Measurements from ENCODE around the gene LRMDA. TPM values are rescaled to one million over a fixed set of nuclear protein-coding genes. Genes with fewer than 3 reads are reported as not detected.

Gene LRMDA
- total RNA-seq, 4 donors from 2014 or later: 12.0 to 15.9 (median 13.9) TPM

GRCh38 chr10:76045174-76045573 is 613.8 kb downstream of the LRMDA start:
- no peak for ATAC-seq (ENCODE audit: low FRiP score)
- TF ChIP-seq, protein P1, sequence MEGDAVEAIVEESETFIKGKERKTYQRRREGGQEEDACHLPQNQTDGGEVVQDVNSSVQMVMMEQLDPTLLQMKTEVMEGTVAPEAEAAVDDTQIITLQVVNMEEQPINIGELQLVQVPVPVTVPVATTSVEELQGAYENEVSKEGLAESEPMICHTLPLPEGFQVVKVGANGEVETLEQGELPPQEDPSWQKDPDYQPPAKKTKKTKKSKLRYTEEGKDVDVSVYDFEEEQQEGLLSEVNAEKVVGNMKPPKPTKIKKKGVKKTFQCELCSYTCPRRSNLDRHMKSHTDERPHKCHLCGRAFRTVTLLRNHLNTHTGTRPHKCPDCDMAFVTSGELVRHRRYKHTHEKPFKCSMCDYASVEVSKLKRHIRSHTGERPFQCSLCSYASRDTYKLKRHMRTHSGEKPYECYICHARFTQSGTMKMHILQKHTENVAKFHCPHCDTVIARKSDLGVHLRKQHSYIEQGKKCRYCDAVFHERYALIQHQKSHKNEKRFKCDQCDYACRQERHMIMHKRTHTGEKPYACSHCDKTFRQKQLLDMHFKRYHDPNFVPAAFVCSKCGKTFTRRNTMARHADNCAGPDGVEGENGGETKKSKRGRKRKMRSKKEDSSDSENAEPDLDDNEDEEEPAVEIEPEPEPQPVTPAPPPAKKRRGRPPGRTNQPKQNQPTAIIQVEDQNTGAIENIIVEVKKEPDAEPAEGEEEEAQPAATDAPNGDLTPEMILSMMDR (IDR thresholded peaks at IDR 0.05): no peak
- DNase-seq (ENCODE audit: low spot score): no peak

GRCh38 chr10:76047521-76047920 is 616.1 kb downstream of the LRMDA start:
- TF ChIP-seq, protein P1 (IDR thresholded peaks at IDR 0.05): no peak
- DNase-seq (ENCODE audit: low spot score) (no peak), ATAC-seq (ENCODE audit: low FRiP score) (no peak)

DNA sequence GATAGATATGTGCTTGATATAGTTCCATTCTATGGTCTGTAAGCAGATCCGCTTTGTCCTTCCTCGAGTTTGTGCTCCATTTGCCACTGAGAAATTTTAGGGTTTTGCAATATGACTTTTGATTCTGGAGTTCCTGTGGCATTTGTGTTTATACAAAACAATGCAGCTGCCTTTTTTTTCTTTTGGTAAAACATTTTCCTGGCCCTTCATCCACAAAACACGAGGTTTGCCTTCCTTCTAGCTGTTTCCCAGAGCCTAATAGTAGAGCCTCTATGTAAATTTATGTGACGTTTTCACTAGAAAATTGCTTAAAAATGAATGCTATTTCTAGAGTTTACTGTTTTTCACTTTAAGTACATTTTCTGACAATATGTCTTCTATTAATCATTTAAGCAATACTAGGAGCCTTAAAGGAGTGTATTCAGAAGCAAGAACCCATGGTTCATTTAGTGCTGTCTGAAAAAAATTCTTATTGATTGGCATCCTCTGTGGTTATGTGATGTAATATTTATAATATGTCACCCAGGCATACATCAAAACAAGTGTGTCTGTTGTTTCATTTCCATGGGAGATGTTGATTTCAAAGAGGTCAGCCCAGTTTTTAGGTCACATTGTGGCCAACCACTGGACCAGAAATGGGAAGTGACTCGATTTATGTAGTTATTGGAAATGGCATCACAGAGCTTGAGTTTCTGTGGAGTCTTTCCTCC is 618.3 kb downstream of the LRMDA start:
- TF ChIP-seq, protein P1 (IDR thresholded peaks at IDR 0.05): no peak
- ATAC-seq (ENCODE audit: low FRiP score) (no peak), DNase-seq (ENCODE audit: low spot score) (no peak)

DNA sequence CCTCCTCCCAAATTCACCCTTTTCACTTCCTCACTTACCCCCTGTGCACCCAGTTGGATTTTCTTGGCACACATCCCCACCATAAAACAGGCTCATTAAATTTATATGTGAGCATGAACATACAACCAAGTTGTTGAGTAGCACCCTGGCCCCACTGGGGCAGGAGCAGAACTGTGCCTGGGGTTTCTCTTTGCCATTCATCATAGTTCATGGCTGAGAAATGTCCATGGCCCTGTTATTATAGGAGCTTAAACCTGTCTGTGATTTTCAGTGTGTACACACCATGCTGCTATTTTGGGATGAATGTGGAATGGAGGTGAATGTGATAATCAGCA is 618.8 kb downstream of the LRMDA start:
- TF ChIP-seq, protein P1 (IDR thresholded peaks at IDR 0.05): no peak
- ATAC-seq (ENCODE audit: low FRiP score): no peak
- DNase-seq (ENCODE audit: low spot score): no peak

DNA sequence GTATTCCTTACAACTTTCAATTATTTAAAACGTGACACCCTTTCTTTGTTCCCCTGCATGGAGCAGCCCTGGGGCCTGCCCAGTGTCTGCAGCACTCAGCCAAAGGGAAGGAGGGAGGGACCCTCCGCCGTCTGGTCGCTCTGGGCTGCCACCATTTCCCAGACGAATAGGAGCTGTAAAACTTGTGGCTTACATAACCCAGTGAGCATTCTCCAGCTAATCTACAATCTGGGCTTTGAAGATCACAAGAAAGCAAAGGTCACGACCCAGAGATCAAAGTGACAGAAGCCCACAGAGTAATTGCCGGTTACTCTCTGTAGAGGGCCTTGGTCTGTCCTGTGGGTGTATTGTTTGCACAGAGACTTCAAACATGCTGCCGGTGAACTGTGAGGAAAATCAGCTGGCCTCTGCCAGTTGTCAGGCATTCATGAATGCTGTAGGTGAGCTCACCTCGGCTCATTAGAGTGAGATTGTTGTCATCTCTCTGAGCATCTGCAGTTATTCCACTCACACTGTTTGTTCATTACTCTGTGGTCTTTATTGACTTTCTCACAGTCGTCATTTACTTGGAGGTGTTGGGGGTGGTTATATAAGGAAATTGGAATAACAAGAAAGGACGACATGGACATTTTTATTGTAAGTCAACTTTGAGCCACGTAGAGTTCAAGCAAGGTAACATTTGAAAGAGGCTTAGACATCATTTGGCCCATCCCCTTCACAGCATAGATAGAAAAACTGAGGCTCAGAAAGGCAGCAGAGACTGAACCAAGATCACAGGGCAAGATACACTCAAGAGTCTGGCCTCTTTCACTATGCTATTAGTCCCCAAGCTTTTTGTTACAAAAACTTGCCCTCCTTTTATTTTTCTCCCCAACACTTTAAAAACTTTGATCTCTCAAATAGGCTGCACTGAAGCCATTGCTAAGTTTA is 619.8 kb downstream of the LRMDA start:
- DNase-seq (ENCODE audit: low spot score) (no peak), ATAC-seq (ENCODE audit: low FRiP score) (no peak)
- TF ChIP-seq, protein P1 (IDR thresholded peaks at IDR 0.05): no peak

- no peak for ATAC-seq (ENCODE audit: low FRiP score)
- no peak for DNase-seq (ENCODE audit: low spot score)
- TF ChIP-seq, protein P1 (IDR thresholded peaks at IDR 0.05): no peak
Observed at GRCh38 chr10:76052682-76053503, 621.5 kb downstream of the LRMDA start.

Measured in omental fat pad (tissue), 4 donors.